NCI-H2171 treated with DMSO at 0.1 percent for 48 hours (cell line): ENCODE data around the gene RHOT1.
A peak's percentile ranks its signal among the peaks of the same experiment; 100 is the strongest.
"Not testable (repeated sequence)": the region's sequence is repeated elsewhere in the genome, so short reads cannot be mapped to it uniquely, and the experiment has no call there.

Experiments
- DNase-seq: peaks from one replicate; lab custom pipeline; 2025; lab: John Stamatoyannopoulos, UW

The RHOT1 gene

GRCh38 chr17:32159586-32160438 is 17.5 kb downstream of the RHOT1 start:
- DNase-seq: no peak

GRCh38 chr17:32160526-32160925 is 18.2 kb downstream of the RHOT1 start:
- DNase-seq: no peak

- no peak for DNase-seq
Observed at GRCh38 chr17:32161029-32161428, 18.7 kb downstream of the RHOT1 start.

- DNase-seq: no peak
Observed at GRCh38 chr17:32161506-32162365, 19.4 kb downstream of the RHOT1 start.

- peak; percentile 18 for DNase-seq
Observed at GRCh38 chr17:32174889-32175288, 32.6 kb downstream of the RHOT1 start.

- DNase-seq: not testable (repeated sequence)
Observed at GRCh38 chr17:32178679-32179078, 36.4 kb downstream of the RHOT1 start.

- DNase-seq: not testable (repeated sequence)
Observed at GRCh38 chr17:32179103-32179502, 36.8 kb downstream of the RHOT1 start.

GRCh38 chr17:32179526-32179925 is 37.2 kb downstream of the RHOT1 start:
- not testable (repeated sequence) for DNase-seq

- DNase-seq: not testable (repeated sequence)
Observed at GRCh38 chr17:32180262-32180661, 38.0 kb downstream of the RHOT1 start.

GRCh38 chr17:32185875-32186274 is 43.6 kb downstream of the RHOT1 start:
- no peak for DNase-seq

GRCh38 chr17:32187271-32187670 is 45.0 kb downstream of the RHOT1 start:
- no peak for DNase-seq

- DNase-seq: no peak
Observed at GRCh38 chr17:32189343-32189742, 47.0 kb downstream of the RHOT1 start.

GRCh38 chr17:32191306-32191705 is 49.0 kb downstream of the RHOT1 start:
- no peak for DNase-seq

- no peak for DNase-seq
Observed at GRCh38 chr17:32192379-32192778, 50.1 kb downstream of the RHOT1 start.

- no peak for DNase-seq
Observed at GRCh38 chr17:32197987-32198386, 55.7 kb downstream of the RHOT1 start.

GRCh38 chr17:32206861-32207260 is 64.6 kb downstream of the RHOT1 start:
- no peak for DNase-seq

- DNase-seq: no peak
Observed at GRCh38 chr17:32208436-32208835, 66.1 kb downstream of the RHOT1 start.

- peak; percentile 19 for DNase-seq
Observed at GRCh38 chr17:32209608-32210007, 67.3 kb downstream of the RHOT1 start.

- DNase-seq: no peak
Observed at GRCh38 chr17:32211671-32212070, 69.4 kb downstream of the RHOT1 start.

GRCh38 chr17:32215696-32216095 is 73.4 kb downstream of the RHOT1 start:
- DNase-seq: no peak

- no peak for DNase-seq
Observed at GRCh38 chr17:32222621-32223020, 80.3 kb downstream of the RHOT1 start.

GRCh38 chr17:32223703-32224102 is 81.4 kb downstream of the RHOT1 start:
- no peak for DNase-seq

- no peak for DNase-seq
Observed at GRCh38 chr17:32226886-32227285, 84.6 kb downstream of the RHOT1 start.
